GM12892 (cell line): Measurements from ENCODE around the gene PTPRK.

Experiments
- POLR2A ChIP-seq: IDR thresholded peaks from 2 replicates; pipeline ENCODE4 v1.6.1; 2011; ENCODE audit warnings: low read depth, low read length, control low read depth
- POLR2AphosphoS5 ChIP-seq: IDR thresholded peaks from 2 replicates; pipeline ENCODE4 v1.6.1; 2011; ENCODE audit warnings: low read depth, low read length, control low read depth
- TAF1 ChIP-seq: IDR thresholded peaks from 2 replicates; pipeline ENCODE4 v1.6.1; 2011; ENCODE audit warnings: low read depth, mild to moderate bottlenecking, control low read depth, low read length, borderline replicate concordance

DNA sequence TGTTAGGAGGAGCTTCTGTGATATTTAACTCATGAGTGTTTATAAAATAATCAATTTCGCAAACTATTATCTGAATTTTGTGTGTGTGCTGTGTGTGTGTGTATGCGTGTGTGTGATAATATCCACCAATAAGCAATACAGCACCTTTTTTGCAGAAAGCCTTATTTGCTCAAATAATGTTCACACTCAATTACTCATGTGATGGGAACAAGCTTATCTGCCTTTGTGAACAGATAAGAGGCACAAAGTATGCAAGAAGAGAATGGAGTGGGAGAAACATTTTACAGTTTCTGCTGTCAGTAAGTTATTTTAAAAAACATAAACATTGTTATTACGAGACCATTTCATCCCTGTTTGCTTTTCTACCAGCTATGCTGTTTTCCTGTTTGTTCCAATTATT, 36.7 kb upstream of the PTPRK start:
- no peak for TF ChIP-seq POLR2AphosphoS5
- TF ChIP-seq TAF1 = no peak
- TF ChIP-seq POLR2A = no peak
